PC-9 (cell line): ENCODE results near the gene PARP4.
"Not testable (repeated sequence)": the region's sequence is repeated elsewhere in the genome, so short reads cannot be mapped to it uniquely, and the experiment has no call there.

ENCODE experiments used
- EZH2 ChIP-seq: fragments of 200-600 bp; sonication (generic); IDR thresholded peaks from 2 replicates; pipeline ENCODE4 v1.8.0; 2017; ENCODE audit warnings: antibody characterized with exemption, low read depth
- TF ChIP-seq, protein P1 (sequence below): fragments of 200-600 bp; sonication (generic); conservative IDR thresholded peaks from 2 replicates; pipeline ENCODE4 v1.6.1; 2017; ENCODE audit warnings: mixed run types, antibody characterized with exemption, mild to moderate bottlenecking, moderate library complexity

DNA sequence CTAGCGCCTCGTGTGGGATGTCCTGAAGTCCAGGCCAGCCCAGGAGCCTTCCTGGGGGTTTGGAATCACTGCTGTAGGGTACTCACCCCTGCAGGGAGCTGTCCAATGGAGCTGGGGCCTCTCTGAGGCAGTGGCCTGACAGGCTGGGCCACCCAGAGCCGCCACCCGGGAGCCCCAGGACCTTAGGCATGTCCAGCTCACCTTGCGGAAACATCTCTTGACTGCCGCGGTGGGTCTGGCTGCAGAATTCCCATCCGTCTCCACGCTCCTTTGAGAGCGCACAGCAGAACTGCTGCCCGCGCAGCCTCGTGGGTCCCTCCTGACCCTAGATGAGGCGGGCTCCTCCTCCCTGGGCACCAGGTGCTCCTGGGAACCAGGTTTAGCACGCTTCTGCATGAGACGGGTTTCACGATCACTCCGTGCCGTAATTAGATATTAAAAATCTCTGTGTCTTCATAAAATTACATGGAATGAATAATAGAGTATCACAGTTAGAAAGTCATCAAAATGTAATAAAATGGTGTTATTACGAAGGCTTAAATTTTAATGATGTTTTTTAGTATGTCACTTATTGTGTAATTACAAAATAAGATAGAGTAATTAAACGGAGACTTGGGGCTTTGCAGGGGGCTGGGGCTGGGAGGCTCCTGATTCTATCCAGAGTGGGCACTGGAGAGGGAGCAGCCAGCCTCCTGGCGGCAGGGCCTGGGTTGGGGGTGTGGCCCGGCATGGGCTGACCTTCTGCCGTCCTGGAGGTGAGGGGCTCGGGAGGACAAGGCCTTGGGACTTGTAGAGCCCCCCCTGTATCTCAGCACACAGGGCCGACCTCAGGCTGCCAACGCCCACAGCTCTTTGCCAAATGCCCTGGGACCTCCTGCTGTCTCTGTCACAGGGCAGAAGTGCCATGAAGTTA, 120.6 kb downstream of the PARP4 start:
- TF ChIP-seq EZH2, result not testable (repeated sequence)
- TF ChIP-seq, protein P1, sequence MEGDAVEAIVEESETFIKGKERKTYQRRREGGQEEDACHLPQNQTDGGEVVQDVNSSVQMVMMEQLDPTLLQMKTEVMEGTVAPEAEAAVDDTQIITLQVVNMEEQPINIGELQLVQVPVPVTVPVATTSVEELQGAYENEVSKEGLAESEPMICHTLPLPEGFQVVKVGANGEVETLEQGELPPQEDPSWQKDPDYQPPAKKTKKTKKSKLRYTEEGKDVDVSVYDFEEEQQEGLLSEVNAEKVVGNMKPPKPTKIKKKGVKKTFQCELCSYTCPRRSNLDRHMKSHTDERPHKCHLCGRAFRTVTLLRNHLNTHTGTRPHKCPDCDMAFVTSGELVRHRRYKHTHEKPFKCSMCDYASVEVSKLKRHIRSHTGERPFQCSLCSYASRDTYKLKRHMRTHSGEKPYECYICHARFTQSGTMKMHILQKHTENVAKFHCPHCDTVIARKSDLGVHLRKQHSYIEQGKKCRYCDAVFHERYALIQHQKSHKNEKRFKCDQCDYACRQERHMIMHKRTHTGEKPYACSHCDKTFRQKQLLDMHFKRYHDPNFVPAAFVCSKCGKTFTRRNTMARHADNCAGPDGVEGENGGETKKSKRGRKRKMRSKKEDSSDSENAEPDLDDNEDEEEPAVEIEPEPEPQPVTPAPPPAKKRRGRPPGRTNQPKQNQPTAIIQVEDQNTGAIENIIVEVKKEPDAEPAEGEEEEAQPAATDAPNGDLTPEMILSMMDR, result not testable (repeated sequence)
